ENCODE data around the gene PRR13.

The PRR13 gene

GRCh38 chr12:53489242-53489864 lies 47.8 kb downstream of the PRR13 start:
- Mint-ChIP-seq H3K4me3 (no peak overlapping the region), H3K36me3 (ENCODE audit: low read depth) (peaks cover 12% of the 10 kb centered on the region), H3K9me3 (no peaks in the 10 kb centered on the region)

DNA sequence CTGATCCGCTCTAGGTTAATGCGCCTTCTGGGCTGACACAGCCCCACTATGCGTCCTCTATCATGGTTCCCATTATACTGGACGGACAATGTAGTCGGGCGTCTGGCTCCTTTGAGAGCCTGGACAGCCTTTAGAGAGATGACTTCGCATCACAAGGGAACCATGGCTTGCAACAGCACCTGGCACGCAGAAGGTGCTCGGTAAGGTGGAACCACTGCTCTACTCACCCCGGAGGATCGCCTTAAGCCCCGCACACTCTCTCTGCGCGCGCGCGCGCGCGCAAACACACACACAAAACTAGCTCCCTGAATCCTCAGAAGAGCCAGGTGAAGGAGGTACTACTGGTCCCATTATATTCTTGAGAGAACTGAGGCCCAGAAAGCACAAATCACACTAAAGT lies 50.7 kb downstream of the PRR13 start:
- Mint-ChIP-seq H3K9me3 (no peaks in the 10 kb centered on the region), H3K36me3 (ENCODE audit: low read depth) (no peaks in the 10 kb centered on the region), H3K4me3 (peak overlapping the region; percentile 90), H3K4me1 (ENCODE audit: low read depth) (peaks cover 17% of the 10 kb centered on the region), H3K27me3 (no peaks in the 10 kb centered on the region), H3K27ac (peak overlapping the region; percentile 28)

More at GRCh38 chr12:53489242-53489864, 47.8 kb downstream of the PRR13 start:
- Mint-ChIP-seq H3K27ac (no peak overlapping the region), H3K27me3 (no peaks in the 10 kb centered on the region), H3K4me1 (ENCODE audit: low read depth) (peaks cover 17% of the 10 kb centered on the region)

- peaks cover 20% of the 10 kb centered on the region for H3K4me1 Mint-ChIP-seq (ENCODE audit: low read depth)
- no peaks in the 10 kb centered on the region for H3K36me3 Mint-ChIP-seq (ENCODE audit: low read depth)
- peak overlapping the region; percentile 89 for H3K27ac Mint-ChIP-seq
- no peaks in the 10 kb centered on the region for H3K27me3 Mint-ChIP-seq
- H3K4me3 Mint-ChIP-seq: peak overlapping the region; percentile 90
- H3K9me3 Mint-ChIP-seq: no peaks in the 10 kb centered on the region
These were observed 51.5 kb downstream of the PRR13 start for GRCh38 chr12:53492830-53493609.

DNA sequence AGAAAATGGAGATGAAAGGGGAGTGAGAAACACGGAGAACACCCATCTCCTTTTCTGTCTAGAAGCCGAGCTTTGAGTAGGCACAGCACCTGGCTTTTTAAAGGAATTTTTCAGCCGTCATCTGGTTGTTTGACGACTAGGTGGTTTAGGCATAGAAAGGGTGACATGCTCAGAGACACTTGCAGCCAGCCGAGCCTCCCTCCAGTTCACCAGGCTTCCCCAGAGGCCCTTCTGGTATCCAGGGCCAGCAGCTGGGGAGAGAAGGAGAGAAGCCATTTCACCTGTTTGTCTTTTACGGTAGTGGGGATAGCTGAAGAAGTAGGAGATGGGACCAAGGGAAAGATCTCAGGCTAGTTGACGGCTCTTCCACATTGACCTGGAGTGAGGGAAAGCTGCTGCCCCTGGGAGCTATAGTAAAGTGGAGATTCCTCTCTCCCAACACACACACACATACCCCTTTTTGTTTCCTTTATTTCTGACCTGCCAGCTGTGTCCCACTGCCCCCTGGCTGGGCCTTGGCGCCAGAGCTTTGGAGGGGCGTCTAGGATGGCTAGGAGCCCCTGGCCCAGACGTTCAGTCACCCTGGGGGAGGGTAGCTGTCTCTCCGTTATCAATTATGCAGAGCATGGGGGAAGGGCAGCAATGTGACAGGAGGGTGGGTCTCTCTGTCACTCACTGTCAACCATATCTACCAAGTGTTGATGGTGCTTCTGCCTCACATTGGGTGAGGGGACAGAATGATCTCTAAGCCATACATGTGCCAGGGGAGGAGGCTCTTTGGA lies 52.3 kb downstream of the PRR13 start:
- peaks cover 27% of the 10 kb centered on the region for H3K4me1 Mint-ChIP-seq (ENCODE audit: low read depth)
- no peaks in the 10 kb centered on the region for H3K36me3 Mint-ChIP-seq (ENCODE audit: low read depth)
- H3K9me3 Mint-ChIP-seq: no peaks in the 10 kb centered on the region
- H3K27me3 Mint-ChIP-seq: no peaks in the 10 kb centered on the region
- H3K27ac Mint-ChIP-seq: peak overlapping the region; percentile 89
- H3K4me3 Mint-ChIP-seq: peak overlapping the region; percentile 90

All from stimulated activated naive CD8-positive, alpha-beta T cell treated with anti-CD3 and anti-CD28 coated beads, Interleukin-15, Interleukin-2, amounts not matched to agents 100 ng/mL and 50 ng/mL, for 24 hours (primary cell).